Measurements from ENCODE around the gene QTRT2. TPM values are rescaled to one million over a fixed set of nuclear protein-coding genes. Genes with fewer than 3 reads are reported as not detected.

QTRT2 gene
- total and polyA plus RNA-seq, 10 of the 15 experiments (the other 5 are each of a cell fraction or from before 2014, with no cell fraction given), result 17.8 to 42.3 (median 28.7) TPM

DNA sequence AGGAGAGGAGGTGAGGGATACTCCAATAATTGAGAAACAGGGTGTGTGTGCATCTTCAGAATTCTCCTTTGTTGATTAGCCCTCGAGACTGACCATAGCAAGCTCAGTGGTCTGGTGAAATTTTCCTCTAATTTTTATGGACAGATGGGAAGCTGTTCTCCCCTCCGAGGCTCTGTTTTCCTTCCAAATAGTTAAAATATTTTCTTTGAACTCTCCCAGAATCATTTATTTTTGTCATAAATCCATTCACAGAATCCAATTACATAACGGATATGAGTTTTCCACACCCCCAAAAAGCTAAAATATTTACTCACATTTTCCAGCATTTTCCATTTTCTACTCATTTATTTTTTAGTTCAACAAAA lies 36.5 kb downstream of the QTRT2 start:
- Histone ChIP-seq H3K4me2 (ENCODE audit: control insufficient read depth, insufficient read depth) (no peak overlapping the region), H3K27ac (ENCODE audit: control insufficient read depth, insufficient read depth) (no peak overlapping the region), H3K4me3 (no peak overlapping the region), H3K9ac (ENCODE audit: control insufficient read depth, insufficient read depth, low read length) (no peak overlapping the region), H3K27me3 (replicated peaks in 1 of 2; ENCODE audit: control insufficient read depth in 2 of 2, insufficient read depth in 2 of 2, low read length in 1 of 2) (no peaks in the 10 kb centered on the region), H2AFZ (ENCODE audit: control insufficient read depth, low read depth, low read length) (no peak overlapping the region), H3K9me3 (replicated peaks; ENCODE audit: control insufficient read depth, insufficient read depth, low read length) (no peaks in the 10 kb centered on the region), H4K20me1 (ENCODE audit: control insufficient read depth, insufficient read depth) (no peaks in the 10 kb centered on the region), H3K79me2 (ENCODE audit: control insufficient read depth, insufficient read depth, low read length) (no peaks in the 10 kb centered on the region), H3K4me1 (ENCODE audit: control insufficient read depth, insufficient read depth, low read length) (no peaks in the 10 kb centered on the region), H3K36me3 (ENCODE audit: control insufficient read depth in 2 of 2, insufficient read depth in 2 of 2, low read length in 1 of 2) (no peaks in the 10 kb centered on the region)
- no TSS peak for BruUV-seq (replicated peaks)
- ChIA-PET CTCF (no interaction called here), SMC1A (ENCODE audit: uncharacterized antibody, unreplicated experiment) (interaction anchor here (1.5 kb wide), 1 partner anchor 8 kb away, joined by 6 read pairs; no protein-coding TSS in a partner anchor), POLR2A (no interaction called here), RAD21 (ENCODE audit: unreplicated experiment) (no interaction called here)
- ATAC-seq (no peak), DNase-seq (ENCODE audit: low read depth, low spot score) (no peak), FAIRE-seq (no peak)
- WGBS (ENCODE audit: insufficient coverage, insufficient replicate concordance, low lambda C conversion rate, missing lambda C conversion rate), result 36% methylated on average over 3 of the region's 3 CpGs
- in situ Hi-C loops (cut with MboI) (no loop called here), intact Hi-C loops (cut with micrococcal nuclease; ENCODE audit: unreplicated experiment) (no loop called here)
- no peak for TF ChIP-seq RB1 (IDR thresholded peaks at IDR 0.05; ENCODE audit: borderline replicate concordance)

DNA sequence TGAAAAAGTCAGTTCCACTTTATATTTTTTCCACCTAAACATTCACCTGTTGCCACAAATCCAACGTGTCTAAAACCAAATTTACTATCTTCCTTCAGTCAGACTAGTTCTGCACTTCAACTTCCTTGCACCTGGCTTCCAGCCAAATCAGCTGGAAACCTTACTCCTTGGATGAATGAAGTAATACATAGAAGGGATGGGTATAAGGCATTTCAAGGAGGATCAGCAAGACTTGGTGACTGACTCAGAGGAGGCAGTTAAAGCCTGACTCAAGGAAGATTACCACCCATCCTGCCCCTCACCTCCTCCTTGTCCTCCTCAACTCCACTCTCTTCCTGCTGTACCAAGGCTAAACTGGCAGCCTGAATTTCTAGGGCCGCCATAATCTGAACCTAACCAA lies 37.1 kb downstream of the QTRT2 start:
- FAIRE-seq (peak; percentile 71), DNase-seq (ENCODE audit: low read depth, low spot score) (no peak), ATAC-seq (no peak)
- ChIA-PET RAD21 (ENCODE audit: unreplicated experiment) (no interaction called here), POLR2A (no interaction called here), SMC1A (ENCODE audit: uncharacterized antibody, unreplicated experiment) (no interaction called here), CTCF (no interaction called here)
- Histone ChIP-seq H3K4me3 (no peak overlapping the region), H3K4me1 (ENCODE audit: control insufficient read depth, insufficient read depth, low read length) (no peaks in the 10 kb centered on the region), H3K9ac (ENCODE audit: control insufficient read depth, insufficient read depth, low read length) (no peak overlapping the region), H3K36me3 (ENCODE audit: control insufficient read depth in 2 of 2, insufficient read depth in 2 of 2, low read length in 1 of 2) (no peaks in the 10 kb centered on the region), H3K79me2 (ENCODE audit: control insufficient read depth, insufficient read depth, low read length) (no peaks in the 10 kb centered on the region), H3K9me3 (replicated peaks; ENCODE audit: control insufficient read depth, insufficient read depth, low read length) (no peaks in the 10 kb centered on the region), H3K27me3 (replicated peaks in 1 of 2; ENCODE audit: control insufficient read depth in 2 of 2, insufficient read depth in 2 of 2, low read length in 1 of 2) (no peaks in the 10 kb centered on the region), H3K27ac (ENCODE audit: control insufficient read depth, insufficient read depth) (no peak overlapping the region), H2AFZ (ENCODE audit: control insufficient read depth, low read depth, low read length) (no peak overlapping the region), H3K4me2 (ENCODE audit: control insufficient read depth, insufficient read depth) (no peak overlapping the region), H4K20me1 (ENCODE audit: control insufficient read depth, insufficient read depth) (no peaks in the 10 kb centered on the region)
- WGBS (ENCODE audit: insufficient coverage, insufficient replicate concordance, low lambda C conversion rate, missing lambda C conversion rate), result 50% methylated on average over 2 of the region's 2 CpGs
- no TSS peak for BruUV-seq (replicated peaks)
- intact Hi-C loops (cut with micrococcal nuclease; ENCODE audit: unreplicated experiment) (no loop called here), in situ Hi-C loops (cut with MboI) (no loop called here)
- TF ChIP-seq ATF7 (IDR thresholded peaks at IDR 0.05; ENCODE audit: low read depth) (no peak), RAD21 (IDR thresholded peaks at IDR 0.05; ENCODE audit: insufficient read depth, low read depth, low read length) (no peak), SRF (IDR thresholded peaks at IDR 0.05; ENCODE audit: low read depth in 2 of 2, low read length in 2 of 2) (no peak), POLR2AphosphoS2 (IDR thresholded peaks at IDR 0.05; ENCODE audit: low read depth, low read length) (no peak), MTA2 (IDR thresholded peaks at IDR 0.05; ENCODE audit: low read depth) (no peak), KLF5 (IDR thresholded peaks at IDR 0.05; ENCODE audit: partially characterized antibody) (no peak), GATAD2B (conservative IDR thresholded peaks at IDR 0.05; ENCODE audit: low read depth) (no peak), TCF12 (IDR thresholded peaks at IDR 0.05; ENCODE audit: low read depth, low read length) (no peak), TBL1XR1 (IDR thresholded peaks at IDR 0.05; ENCODE audit: low read depth, low read length) (no peak), EZH2 (IDR thresholded peaks at IDR 0.05; ENCODE audit: borderline replicate concordance, control insufficient read depth, low read depth, low read length) (no peak), IKZF1 (conservative IDR thresholded peaks at IDR 0.05) (no peak)
- TF ChIP-seq, protein P1, sequence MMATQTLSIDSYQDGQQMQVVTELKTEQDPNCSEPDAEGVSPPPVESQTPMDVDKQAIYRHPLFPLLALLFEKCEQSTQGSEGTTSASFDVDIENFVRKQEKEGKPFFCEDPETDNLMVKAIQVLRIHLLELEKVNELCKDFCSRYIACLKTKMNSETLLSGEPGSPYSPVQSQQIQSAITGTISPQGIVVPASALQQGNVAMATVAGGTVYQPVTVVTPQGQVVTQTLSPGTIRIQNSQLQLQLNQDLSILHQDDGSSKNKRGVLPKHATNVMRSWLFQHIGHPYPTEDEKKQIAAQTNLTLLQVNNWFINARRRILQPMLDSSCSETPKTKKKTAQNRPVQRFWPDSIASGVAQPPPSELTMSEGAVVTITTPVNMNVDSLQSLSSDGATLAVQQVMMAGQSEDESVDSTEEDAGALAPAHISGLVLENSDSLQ (IDR thresholded peaks at IDR 0.05), result no peak
- TF ChIP-seq, protein P2, sequence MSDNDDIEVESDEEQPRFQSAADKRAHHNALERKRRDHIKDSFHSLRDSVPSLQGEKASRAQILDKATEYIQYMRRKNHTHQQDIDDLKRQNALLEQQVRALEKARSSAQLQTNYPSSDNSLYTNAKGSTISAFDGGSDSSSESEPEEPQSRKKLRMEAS (IDR thresholded peaks at IDR 0.05; ENCODE audit: low read depth, low read length), result no peak
- TF ChIP-seq, protein P3, sequence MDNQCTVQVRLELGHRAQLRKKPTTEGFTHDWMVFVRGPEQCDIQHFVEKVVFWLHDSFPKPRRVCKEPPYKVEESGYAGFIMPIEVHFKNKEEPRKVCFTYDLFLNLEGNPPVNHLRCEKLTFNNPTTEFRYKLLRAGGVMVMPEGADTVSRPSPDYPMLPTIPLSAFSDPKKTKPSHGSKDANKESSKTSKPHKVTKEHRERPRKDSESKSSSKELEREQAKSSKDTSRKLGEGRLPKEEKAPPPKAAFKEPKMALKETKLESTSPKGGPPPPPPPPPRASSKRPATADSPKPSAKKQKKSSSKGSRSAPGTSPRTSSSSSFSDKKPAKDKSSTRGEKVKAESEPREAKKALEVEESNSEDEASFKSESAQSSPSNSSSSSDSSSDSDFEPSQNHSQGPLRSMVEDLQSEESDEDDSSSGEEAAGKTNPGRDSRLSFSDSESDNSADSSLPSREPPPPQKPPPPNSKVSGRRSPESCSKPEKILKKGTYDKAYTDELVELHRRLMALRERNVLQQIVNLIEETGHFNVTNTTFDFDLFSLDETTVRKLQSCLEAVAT (IDR thresholded peaks at IDR 0.05), result no peak

All from GM12878 (cell line).